ENCODE measurements around the gene SVIL.
A peak's percentile ranks its signal among the peaks of the same experiment; 100 is the strongest.
"Not testable (repeated sequence)": the region's sequence is repeated elsewhere in the genome, so short reads cannot be mapped to it uniquely, and the experiment has no call there.

SVIL gene

GRCh38 chr10:29648983-29649268 lies 14.2 kb upstream of the SVIL start:
- peak; percentile 54 for DNase-seq

- DNase-seq = peak; percentile 65
Measured at GRCh38 chr10:29648114-29648982, 13.6 kb upstream of the SVIL start.

- no peak for DNase-seq
Measured at GRCh38 chr10:29647478-29647877, 12.7 kb upstream of the SVIL start.

- peak; percentile 70 for DNase-seq
Measured at GRCh38 chr10:29646960-29647461, 12.2 kb upstream of the SVIL start.

GRCh38 chr10:29646238-29646902 lies 11.6 kb upstream of the SVIL start:
- DNase-seq = peak; percentile 65

- DNase-seq = peak; percentile 37
Measured at GRCh38 chr10:29643771-29644501, 9.2 kb upstream of the SVIL start.

- peak; percentile 38 for DNase-seq
Measured at GRCh38 chr10:29642990-29643389, 8.2 kb upstream of the SVIL start.

- no peak for DNase-seq
Measured at GRCh38 chr10:29637537-29637936, 2.8 kb upstream of the SVIL start.

GRCh38 chr10:29636178-29636577 lies 1.4 kb upstream of the SVIL start:
- DNase-seq = peak; percentile 71

- DNase-seq = no peak
Measured at GRCh38 chr10:29635711-29636144, 957 bp upstream of the SVIL start.

GRCh38 chr10:29634105-29634504 lies 666 bp downstream of the SVIL start:
- DNase-seq = no peak

GRCh38 chr10:29631049-29631339 lies 3.8 kb downstream of the SVIL start:
- DNase-seq = no peak

GRCh38 chr10:29630205-29631048 lies 4.3 kb downstream of the SVIL start:
- no peak for DNase-seq

GRCh38 chr10:29628912-29629526 lies 5.8 kb downstream of the SVIL start:
- no peak for DNase-seq

- DNase-seq = no peak
Measured at GRCh38 chr10:29628311-29628710, 6.5 kb downstream of the SVIL start.

GRCh38 chr10:29627201-29628132 lies 7.3 kb downstream of the SVIL start:
- DNase-seq = peak; percentile 73

GRCh38 chr10:29624357-29624756 lies 10.4 kb downstream of the SVIL start:
- DNase-seq = not testable (repeated sequence)

GRCh38 chr10:29623797-29624196 lies 11.0 kb downstream of the SVIL start:
- no peak for DNase-seq

GRCh38 chr10:29622382-29622922 lies 12.3 kb downstream of the SVIL start:
- DNase-seq = no peak

GRCh38 chr10:29621161-29621560 lies 13.6 kb downstream of the SVIL start:
- peak; percentile 90 for DNase-seq

Data from fibroblast of skin of scalp (primary cell).